IgD-negative memory B cell (primary cell): ENCODE measurements around the gene LRRC74B. TPM values are rescaled to one million over a fixed set of nuclear protein-coding genes. Genes with fewer than 3 reads are reported as not detected.
A peak's percentile ranks its signal among the peaks of the same experiment; 100 is the strongest.

Experiments
- H3K27ac Mint-ChIP-seq, 3 donors: one replicate each; pipeline ENCODE4 v1.8.0; 2020 to 2022; ENCODE audit warnings: mild to moderate bottlenecking in 3 of 3, mixed read lengths in 3 of 3, moderate library complexity in 1 of 3
- H3K27me3 Mint-ChIP-seq: one replicate; pipeline ENCODE4 v1.8.0; 2021; ENCODE audit warnings: mixed read lengths
- H3K36me3 Mint-ChIP-seq: one replicate; pipeline ENCODE4 v1.8.0; 2020; ENCODE audit warnings: mild to moderate bottlenecking, mixed read lengths
- H3K4me1 Mint-ChIP-seq, 3 donors: one replicate each; pipeline ENCODE4 v1.8.0; 2020 to 2022; ENCODE audit warnings: mixed read lengths in 3 of 3, mild to moderate bottlenecking in 1 of 3
- H3K4me3 Mint-ChIP-seq, 4 donors: one replicate each; pipeline ENCODE4 v1.8.0; 2020 to 2022; ENCODE audit warnings: mild to moderate bottlenecking in 4 of 4, mixed read lengths in 4 of 4, moderate library complexity in 3 of 4
- H3K9me3 Mint-ChIP-seq, 3 donors: one replicate each; pipeline ENCODE4 v1.8.0; 2020 to 2021; ENCODE audit warnings: mixed read lengths in 3 of 3, mild to moderate bottlenecking in 1 of 3
- polyA plus RNA-seq: library from polyadenylated mRNA; unstranded; fragments of 300-500 nt; fragmentation: Illumina TruSeq; gene quantifications from one replicate; pipeline ENCODE4 v1.2.3, GENCODE V29; 2021

Gene LRRC74B
- polyA plus RNA-seq, 1 donor from 2014 or later: not detected

DNA sequence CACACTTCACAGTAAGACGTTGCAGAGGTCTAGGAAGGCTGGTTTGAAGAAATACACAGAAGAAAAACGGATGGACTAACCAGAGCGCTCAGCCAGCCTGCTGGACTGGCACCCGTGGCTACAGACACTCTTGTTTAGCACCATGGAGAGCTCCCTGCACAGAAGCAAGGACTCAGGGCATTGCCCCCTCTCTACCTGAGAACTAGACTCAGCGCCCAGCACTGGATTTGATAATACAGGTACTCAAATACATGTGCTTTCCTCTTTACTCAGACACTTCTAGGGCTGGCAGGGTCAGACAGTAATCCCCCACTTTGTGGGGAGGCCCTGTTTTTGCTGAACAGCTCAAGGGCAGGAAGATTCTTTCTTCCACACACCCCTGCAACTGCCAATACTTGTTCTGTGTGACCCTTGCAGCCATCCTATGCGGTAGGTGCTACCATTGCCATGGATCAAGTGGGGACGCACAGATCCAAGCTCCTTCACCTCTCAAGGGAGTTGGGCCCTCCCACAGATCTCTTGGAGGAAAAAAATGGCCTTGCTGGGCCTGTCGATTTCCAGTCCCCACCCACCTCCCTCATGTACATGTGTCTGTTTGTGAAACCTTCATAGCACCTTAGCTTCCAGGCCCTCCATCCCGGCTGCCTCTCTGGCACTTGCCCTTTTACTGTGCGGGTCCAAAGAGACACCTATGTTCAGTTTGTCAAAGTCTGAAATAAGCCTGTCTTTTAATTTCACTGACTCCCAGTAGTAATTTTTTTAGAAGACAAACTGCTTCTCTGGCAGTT is 35.9 kb upstream of the LRRC74B start:
- Mint-ChIP-seq H3K36me3 (no peaks in the 10 kb centered on the region), H3K4me1 (peaks cover 10 to 22% (median 16%) of the 10 kb centered on the region in 3 donors), H3K4me3 (peak overlapping the region in 1 of 4 donors; percentile 72), H3K27ac (peak overlapping the region in 1 of 3 donors; percentile 70), H3K27me3 (no peaks in the 10 kb centered on the region), H3K9me3 (no peaks in the 10 kb centered on the region)

DNA sequence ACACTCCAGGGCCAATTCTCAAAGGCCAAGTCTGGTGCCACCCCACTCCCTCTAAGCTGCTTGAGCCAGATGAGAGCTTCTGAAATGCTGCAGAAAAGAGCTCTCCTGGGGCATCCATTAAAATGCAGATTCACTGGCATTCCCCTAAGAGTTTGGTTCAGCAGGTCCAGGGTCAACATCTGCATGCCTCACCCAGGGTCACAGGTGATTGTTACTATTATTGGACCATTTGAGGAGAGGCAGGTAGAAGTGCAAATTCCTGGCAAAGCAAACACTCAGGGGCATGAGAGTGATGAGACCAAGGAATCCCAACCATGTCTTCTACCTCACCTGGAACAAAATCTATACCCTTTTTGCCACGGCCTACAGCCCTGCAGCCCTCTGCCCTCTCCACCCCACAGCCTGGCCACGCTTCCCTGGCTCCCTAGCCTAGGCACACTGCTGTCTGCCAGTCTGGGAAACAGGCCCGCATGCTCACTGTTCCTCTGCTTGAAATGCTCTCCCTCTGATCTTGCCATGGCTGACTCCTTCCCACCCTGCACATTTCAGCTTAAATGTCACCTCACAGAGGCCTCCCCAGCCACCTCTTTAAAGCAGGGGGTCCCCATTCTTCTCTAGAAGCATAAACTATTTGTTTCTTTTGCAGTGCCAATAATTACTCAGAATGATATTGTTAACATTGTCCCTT is 35.2 kb upstream of the LRRC74B start:
- Mint-ChIP-seq H3K27ac (no peak overlapping the region), H3K27me3 (no peaks in the 10 kb centered on the region), H3K4me1 (peaks cover 11 to 22% (median 16%) of the 10 kb centered on the region in 3 donors), H3K9me3 (no peaks in the 10 kb centered on the region), H3K36me3 (no peaks in the 10 kb centered on the region), H3K4me3 (peak overlapping the region in 1 of 4 donors; percentile 72)

DNA sequence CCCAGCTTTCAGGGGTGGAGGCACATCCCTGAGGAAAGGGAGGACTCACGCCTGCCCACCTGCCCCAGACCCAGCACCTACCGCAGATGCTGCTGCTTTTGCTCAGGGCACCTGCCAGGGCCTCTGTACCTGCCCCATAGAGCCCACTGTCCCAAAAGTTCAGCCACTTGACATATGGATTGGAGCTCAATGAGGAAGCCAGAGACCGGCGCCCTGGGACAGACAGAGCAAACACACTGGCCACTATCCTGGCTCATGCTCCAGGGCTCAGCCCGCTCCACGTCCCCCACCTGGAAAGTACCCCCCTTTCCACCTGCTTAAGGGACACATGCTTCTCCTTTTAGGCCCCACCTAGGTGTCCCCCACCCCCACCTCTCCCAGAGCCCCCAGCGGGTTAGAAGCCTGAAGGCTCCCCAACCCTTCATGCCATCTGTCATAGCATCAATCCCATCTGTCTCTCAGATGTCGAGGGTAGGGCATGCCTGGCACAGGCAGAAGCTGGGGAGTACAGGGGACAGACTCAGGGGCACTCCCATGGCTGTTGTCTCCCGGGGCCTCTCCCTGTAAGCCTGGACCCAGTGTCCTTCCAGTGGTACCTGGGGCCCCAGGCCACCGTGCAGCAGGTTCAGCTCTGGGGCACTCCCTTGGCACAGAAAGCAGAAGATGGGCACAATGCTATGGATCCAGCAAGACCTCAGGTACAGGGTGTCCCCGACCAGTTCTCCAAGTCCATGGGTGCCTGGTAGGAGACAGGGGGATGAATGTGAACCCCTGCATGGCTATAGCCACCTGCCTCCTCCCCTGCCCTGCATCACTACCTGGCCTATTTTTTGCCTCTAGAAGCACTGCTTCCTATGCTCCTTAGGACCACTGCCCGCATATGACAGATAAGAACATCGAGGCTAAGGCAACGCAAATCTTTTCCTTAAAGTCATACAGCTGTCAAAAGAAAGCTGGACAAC is 33.0 kb upstream of the LRRC74B start:
- Mint-ChIP-seq H3K9me3 (no peaks in the 10 kb centered on the region), H3K4me3 (peak overlapping the region; percentile 18 to 97 (median 85)), H3K36me3 (no peaks in the 10 kb centered on the region), H3K27me3 (no peaks in the 10 kb centered on the region), H3K4me1 (peaks cover 11 to 18% (median 16%) of the 10 kb centered on the region in 3 donors), H3K27ac (peak overlapping the region; percentile 14 to 97 (median 94))

DNA sequence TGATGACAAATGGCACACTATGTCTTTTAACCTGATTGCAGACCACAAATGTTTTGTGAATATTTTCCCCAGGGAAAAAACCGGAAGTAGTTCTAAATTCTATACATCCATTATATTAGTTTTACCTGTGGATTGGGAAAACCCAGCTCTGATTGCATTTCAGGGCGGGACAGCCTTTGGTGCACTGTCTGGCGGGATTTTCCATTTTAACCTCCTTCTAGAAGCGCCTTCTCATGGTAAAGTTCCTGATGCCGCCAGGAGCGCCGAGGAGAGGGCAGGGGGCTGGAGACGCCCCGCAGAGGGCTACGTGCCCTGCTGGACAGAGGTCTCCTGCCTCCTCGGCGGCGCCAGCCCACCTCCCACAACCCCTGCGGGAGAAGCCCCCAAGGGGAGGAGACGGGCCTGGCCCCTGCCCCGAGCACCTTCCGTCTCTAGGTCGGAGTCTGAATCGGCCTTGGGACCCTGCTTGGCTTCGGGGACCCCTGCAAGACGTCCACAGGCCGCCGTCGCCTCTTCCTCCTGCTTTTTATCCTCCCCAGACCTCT is 32.0 kb upstream of the LRRC74B start:
- H3K4me1 Mint-ChIP-seq: peaks cover 11 to 18% (median 16%) of the 10 kb centered on the region in 3 donors
- H3K27ac Mint-ChIP-seq: peak overlapping the region; percentile 94 to 97 (median 95)
- peak overlapping the region; percentile 84 to 97 (median 91) for H3K4me3 Mint-ChIP-seq
- no peaks in the 10 kb centered on the region for H3K27me3 Mint-ChIP-seq
- no peaks in the 10 kb centered on the region for H3K36me3 Mint-ChIP-seq
- H3K9me3 Mint-ChIP-seq: no peaks in the 10 kb centered on the region

DNA sequence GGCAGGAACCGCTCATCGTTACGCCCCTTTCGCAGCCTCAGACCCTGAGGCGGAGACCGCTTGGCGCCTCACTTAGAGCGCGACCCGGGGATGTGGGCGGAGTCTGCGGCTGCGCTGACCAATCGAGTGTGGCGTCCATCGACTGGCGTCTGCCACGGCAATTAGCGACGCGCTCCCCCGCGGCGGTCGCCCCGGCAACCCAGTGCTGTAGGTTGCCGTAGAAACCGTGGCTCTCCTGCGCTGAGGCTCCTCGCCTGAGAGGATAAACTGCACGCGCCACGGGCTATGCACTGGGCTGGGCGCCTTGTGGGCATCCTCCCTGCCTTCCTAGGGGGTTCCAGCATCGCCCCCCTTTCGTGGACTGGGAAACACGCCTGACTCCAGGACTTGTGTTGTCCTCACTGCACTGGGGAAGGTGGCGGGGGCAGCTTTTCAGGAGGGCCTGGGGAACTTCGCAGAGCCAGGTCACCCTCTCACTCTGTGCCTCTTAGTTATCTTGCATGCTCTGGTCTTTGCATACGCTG is 31.5 kb upstream of the LRRC74B start:
- Mint-ChIP-seq H3K9me3 (no peaks in the 10 kb centered on the region), H3K4me3 (peak overlapping the region; percentile 84 to 97 (median 91)), H3K36me3 (no peaks in the 10 kb centered on the region), H3K4me1 (peaks cover 11 to 18% (median 14%) of the 10 kb centered on the region in 3 donors), H3K27ac (peak overlapping the region; percentile 94 to 97 (median 95)), H3K27me3 (no peaks in the 10 kb centered on the region)

DNA sequence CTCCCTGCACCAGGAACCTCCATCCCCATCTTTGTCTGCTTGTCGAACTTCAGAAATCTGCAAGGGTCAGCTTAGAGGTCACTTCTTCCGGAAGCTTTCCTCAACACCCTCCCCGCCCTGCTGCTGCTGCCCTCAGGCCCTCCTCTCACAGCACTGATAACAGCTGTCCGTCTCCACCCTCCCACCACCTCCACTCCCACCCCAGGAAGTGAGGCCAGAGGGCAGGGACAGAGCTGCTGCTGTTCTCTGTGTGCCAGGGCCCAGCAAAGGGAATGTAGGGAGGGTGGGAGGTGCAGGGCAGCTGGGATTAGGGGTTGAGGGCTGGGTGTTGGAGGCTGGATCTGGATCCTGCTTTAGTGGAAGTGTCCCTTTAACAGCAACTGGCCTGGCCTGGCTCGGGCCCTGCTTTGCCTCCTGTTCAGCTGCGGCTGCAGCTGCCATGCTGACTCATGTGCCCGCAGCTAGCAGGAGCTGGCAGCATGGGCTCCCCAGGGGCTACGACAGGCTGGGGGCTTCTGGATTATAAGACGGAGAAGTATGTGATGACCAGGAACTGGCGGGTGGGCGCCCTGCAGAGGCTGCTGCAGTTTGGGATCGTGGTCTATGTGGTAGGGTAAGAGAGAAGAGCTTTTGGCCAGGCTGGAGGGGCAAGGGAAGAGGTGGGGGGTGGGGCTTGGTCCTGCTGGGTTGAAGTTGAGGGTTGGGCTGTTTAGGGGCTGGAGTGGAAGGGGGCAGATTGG is 30.9 kb upstream of the LRRC74B start, which contains the start of gene P2RX6:
Gene P2RX6, plus strand, starts transcription at position 440 of the 740 bp plus-strand sequence. Its CDS starts 10 bp downstream, at position 450.
- Mint-ChIP-seq H3K27ac (peak within 1 kb of the TSS; percentile 94 to 97 (median 95)), H3K9me3 (no peaks in the 10 kb centered on the region), H3K27me3 (no peaks in the 10 kb centered on the region), H3K4me1 (peaks cover 10 to 18% (median 11%) of the 10 kb centered on the region in 3 donors), H3K36me3 (no peaks in the 10 kb centered on the region), H3K4me3 (peak within 1 kb of the TSS; percentile 84 to 97 (median 91))

DNA sequence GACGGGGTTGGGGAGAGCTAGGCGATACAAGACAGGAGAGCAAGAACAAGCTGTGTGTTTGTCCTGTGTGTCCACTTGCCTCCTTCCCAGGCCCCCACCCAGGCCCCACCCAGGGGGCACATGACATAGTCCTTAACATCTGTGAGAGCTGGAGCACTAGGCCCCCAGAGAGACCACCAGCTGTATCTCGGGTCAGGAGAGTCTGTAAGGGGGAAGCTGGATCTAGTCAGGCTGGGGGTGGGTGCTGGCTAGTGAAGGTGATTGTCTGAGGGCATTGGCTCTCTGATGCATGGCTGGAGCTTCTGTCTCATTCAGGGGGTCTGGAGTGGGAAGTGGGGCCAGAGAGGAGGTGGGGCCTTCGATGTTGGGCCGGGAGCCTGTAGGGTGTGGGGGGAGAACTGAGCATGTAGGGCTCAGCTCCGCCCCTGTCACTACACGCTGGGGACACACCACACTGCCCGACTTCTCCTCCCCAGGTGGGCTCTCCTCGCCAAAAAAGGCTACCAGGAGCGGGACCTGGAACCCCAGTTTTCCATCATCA is 30.2 kb upstream of the LRRC74B start:
- Mint-ChIP-seq H3K4me1 (peaks cover 10 to 18% (median 11%) of the 10 kb centered on the region in 3 donors), H3K9me3 (no peaks in the 10 kb centered on the region), H3K36me3 (no peaks in the 10 kb centered on the region), H3K27ac (peak overlapping the region in 2 of 3 donors; percentile 74 to 94), H3K4me3 (peak overlapping the region in 1 of 4 donors; percentile 33), H3K27me3 (no peaks in the 10 kb centered on the region)

DNA sequence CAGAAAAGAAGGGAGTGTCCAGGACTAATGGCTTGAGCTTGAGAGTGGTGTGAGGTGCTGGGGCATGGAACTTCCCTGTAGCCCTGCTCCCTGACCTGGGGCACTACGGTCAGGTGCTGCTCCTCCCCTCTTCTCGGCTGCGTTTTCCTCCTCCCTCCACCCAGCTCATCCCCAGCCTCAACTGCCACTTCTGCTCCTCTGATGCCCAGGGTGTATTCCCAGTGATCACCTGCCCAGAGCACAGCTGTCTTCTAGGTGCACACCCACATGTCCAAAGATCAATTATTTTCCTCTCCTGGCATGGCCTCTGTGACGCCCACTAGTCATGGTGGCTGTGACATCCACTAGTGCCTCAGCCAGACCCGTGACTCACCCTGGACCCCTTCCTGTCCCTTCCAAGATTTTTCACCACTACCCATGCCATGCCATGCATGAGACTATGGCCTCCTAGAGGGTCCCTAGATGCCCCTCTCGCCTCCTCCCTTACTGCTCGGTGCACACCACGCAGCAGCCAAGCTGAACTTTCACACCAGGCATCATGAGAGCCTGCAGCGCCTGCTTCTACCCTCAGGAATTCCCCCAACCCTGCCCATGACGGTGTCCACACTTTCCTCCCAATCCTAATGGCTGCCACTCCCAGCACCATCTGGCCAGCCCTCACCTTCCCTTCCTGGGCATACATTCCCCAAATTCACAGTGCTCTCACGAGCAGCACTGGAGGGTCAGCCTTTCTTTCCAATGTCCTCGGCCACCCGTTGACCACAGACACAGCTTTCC is 28.9 kb upstream of the LRRC74B start:
- Mint-ChIP-seq H3K4me1 (peaks cover 8 to 18% (median 11%) of the 10 kb centered on the region in 3 donors), H3K4me3 (peak overlapping the region in 3 of 4 donors; percentile 32 to 72 (median 49)), H3K36me3 (no peaks in the 10 kb centered on the region), H3K9me3 (no peaks in the 10 kb centered on the region), H3K27ac (peak overlapping the region in 1 of 3 donors; percentile 25), H3K27me3 (no peaks in the 10 kb centered on the region)

DNA sequence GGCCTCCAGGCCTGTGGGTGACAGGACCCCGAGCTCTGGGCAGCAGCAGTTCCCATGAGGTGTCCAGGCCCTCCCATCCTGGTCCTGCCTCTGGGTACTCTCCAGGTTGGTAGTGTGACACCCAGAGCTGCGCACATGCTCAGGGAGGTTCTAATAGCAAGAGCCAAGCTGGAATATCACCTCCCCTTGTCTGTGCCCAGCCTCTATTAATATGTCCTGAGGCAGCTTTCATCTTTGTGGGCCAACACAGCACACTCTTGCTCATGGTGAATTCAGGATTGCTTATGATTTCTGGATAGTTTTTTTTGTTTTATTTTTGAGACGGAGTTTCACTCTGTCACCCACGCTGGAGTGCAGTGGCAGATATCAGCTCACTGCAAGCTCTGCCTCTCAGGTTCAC is 27.4 kb upstream of the LRRC74B start:
- H3K9me3 Mint-ChIP-seq: no peaks in the 10 kb centered on the region
- H3K27me3 Mint-ChIP-seq: no peaks in the 10 kb centered on the region
- no peak overlapping the region for H3K27ac Mint-ChIP-seq
- H3K36me3 Mint-ChIP-seq: no peaks in the 10 kb centered on the region
- H3K4me1 Mint-ChIP-seq: peaks cover 8 to 14% (median 11%) of the 10 kb centered on the region in 3 donors
- H3K4me3 Mint-ChIP-seq: no peak overlapping the region

DNA sequence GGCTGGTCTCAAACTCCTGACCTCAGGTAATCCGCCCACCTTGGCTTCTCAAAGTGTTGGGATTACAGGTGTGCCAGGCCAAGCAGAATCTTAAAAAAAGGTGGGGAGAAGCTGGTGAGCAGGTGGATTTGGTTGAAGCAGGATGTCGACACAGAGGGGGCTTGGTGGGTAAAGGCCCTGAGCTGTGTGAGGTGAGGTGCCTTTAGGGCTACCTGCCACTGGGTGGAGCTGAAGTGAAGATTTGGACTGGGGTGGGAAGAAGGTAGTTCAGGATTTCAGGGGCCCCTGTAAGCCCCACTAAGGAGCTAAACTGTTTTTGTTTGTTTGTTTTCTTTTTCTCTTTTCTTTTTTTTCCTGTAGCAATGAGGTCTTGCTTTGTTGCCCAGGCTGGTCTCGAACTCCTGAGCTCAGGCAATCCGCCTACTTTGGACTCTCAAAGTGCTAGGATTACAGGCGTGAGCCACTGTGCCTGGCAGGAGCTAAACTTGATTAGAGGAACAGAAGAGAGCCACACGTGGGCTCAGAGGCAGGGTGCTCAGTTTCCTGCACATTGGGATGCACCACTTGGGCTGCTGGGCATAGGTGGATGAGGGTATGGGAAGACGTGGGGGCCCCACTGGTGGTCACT is 24.8 kb upstream of the LRRC74B start:
- Mint-ChIP-seq H3K27ac (peak overlapping the region in 1 of 3 donors; percentile 86), H3K9me3 (peaks cover 0 to 2% (median 0%) of the 10 kb centered on the region in 3 donors), H3K27me3 (no peaks in the 10 kb centered on the region), H3K36me3 (no peaks in the 10 kb centered on the region), H3K4me3 (peak overlapping the region in 1 of 4 donors; percentile 29), H3K4me1 (peaks cover 0 to 6% (median 3%) of the 10 kb centered on the region in 3 donors)

DNA sequence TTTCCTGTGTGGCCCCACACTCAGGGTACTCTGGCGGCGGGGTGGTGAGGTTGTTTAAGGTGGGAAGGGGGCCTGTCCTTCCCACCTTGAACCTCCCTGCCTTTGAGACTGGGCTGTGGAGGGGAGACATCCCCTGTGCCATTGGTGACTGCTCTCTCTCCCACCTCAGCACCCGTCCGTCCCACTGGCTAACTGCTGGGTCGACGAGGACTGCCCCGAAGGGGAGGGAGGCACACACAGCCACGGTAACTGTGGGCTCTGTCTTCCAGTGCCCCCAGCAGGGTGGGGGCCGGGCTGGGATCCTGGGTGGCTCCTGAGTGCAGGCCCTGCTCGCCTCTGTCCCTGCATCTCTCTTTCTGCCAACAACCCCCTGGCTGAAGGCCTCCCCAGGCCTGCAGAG is 23.2 kb upstream of the LRRC74B start:
- H3K36me3 Mint-ChIP-seq: no peaks in the 10 kb centered on the region
- no peak overlapping the region for H3K4me3 Mint-ChIP-seq
- H3K4me1 Mint-ChIP-seq: peaks cover 0 to 6% (median 3%) of the 10 kb centered on the region in 3 donors
- peak overlapping the region in 1 of 3 donors; percentile 82 for H3K27ac Mint-ChIP-seq
- H3K9me3 Mint-ChIP-seq: peaks cover 0 to 2% (median 0%) of the 10 kb centered on the region in 3 donors
- no peaks in the 10 kb centered on the region for H3K27me3 Mint-ChIP-seq

DNA sequence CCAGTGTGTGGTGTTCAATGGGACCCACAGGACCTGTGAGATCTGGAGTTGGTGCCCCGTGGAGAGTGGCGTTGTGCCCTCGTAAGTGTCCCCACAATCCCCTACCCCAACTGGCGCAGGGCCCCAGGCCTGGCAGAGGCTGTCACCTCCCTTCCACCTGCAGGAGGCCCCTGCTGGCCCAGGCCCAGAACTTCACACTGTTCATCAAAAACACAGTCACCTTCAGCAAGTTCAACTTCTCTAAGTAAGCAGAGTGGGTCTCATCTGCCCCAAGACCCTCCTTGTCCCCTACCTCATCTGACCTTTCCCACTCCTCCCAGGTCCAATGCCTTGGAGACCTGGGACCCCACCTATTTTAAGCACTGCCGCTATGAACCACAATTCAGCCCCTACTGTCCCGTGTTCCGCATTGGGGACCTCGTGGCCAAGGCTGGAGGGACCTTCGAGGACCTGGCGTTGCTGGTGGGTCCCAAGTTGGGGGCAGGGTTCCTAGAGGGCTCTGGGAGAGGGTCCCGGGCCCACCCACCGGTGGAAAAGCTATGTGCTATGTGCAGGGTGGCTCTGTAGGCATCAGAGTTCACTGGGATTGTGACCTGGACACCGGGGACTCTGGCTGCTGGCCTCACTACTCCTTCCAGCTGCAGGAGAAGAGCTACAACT is 22.7 kb upstream of the LRRC74B start:
- Mint-ChIP-seq H3K27me3 (no peaks in the 10 kb centered on the region), H3K4me1 (peaks cover 0 to 6% (median 3%) of the 10 kb centered on the region in 3 donors), H3K9me3 (peaks cover 0 to 2% (median 0%) of the 10 kb centered on the region in 3 donors), H3K27ac (peak overlapping the region in 1 of 3 donors; percentile 82), H3K4me3 (no peak overlapping the region), H3K36me3 (no peaks in the 10 kb centered on the region)
